Measurements from ENCODE around the gene AGBL3. TPM values are rescaled to one million over a fixed set of nuclear protein-coding genes. Genes with fewer than 3 reads are reported as not detected.

The AGBL3 gene
- total and polyA plus RNA-seq, 9 of the 15 experiments (the other 6 are each of a cell fraction or from before 2014, with no cell fraction given) = 0.54 to 2.9 (median 1.7) TPM

DNA sequence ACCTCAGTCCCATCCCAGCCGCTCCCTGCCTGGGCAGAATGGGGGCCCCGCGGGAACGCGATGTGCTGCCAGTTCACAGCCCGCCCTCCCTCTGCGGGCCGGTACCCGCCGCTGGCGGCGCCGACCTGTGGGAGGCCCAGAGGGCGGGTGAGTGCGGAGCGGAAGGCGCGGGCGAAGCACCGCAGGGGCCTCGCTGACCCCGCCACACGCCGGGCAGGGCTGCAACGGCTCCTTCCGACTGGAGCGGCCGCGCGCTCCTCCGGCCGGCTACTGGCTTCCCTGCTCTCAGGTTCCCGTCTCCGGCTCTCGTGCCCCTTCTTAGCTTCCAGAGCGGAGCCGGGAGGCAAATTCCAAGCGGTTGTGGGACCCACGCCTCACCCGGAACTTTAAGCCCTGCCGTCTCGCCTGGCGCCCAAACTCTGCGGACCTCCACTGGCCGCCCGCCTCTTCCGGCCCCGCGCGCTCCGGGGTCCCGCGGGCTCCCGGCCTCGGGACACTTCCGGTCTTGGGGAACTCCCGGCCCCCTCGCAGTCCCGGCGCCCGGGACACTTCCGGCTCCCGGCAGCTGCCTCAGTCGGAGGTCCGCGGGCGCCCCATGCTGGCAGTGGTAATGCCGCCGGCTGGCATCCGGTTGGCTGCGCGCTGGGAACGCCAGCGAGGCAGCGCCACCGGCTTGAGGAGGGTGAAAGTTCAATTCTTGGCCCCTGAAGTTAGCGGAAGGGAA is 184.1 kb downstream of the AGBL3 start, which contains the start of gene CYREN (continued):
- peak; percentile 78; the same call in 1 of the 2 replicates for TF ChIP-seq HOMEZ (CRISPR knock-in tag; IDR thresholded peaks at IDR 0.05)
- no peak for TF ChIP-seq ZFP30 (CRISPR knock-in tag; IDR thresholded peaks at IDR 0.05; ENCODE audit: borderline replicate concordance)
- TF ChIP-seq TRIM28 (IDR thresholded peaks at IDR 0.05) = peak; percentile 74
- TF ChIP-seq NEUROD1 (IDR thresholded peaks at IDR 0.05; ENCODE audit: borderline replicate concordance, low read depth, low read length, partially characterized antibody) = peak; percentile 24
- peak; percentile 95 for TF ChIP-seq RREB1 (CRISPR knock-in tag; IDR thresholded peaks at IDR 0.05)
- TF ChIP-seq ZNF280A (IDR thresholded peaks at IDR 0.05; ENCODE audit: low read depth, partially characterized antibody) = no peak
- TF ChIP-seq HNRNPUL1 (IDR thresholded peaks at IDR 0.05; ENCODE audit: low read length) = no peak
- TF ChIP-seq, protein P1, sequence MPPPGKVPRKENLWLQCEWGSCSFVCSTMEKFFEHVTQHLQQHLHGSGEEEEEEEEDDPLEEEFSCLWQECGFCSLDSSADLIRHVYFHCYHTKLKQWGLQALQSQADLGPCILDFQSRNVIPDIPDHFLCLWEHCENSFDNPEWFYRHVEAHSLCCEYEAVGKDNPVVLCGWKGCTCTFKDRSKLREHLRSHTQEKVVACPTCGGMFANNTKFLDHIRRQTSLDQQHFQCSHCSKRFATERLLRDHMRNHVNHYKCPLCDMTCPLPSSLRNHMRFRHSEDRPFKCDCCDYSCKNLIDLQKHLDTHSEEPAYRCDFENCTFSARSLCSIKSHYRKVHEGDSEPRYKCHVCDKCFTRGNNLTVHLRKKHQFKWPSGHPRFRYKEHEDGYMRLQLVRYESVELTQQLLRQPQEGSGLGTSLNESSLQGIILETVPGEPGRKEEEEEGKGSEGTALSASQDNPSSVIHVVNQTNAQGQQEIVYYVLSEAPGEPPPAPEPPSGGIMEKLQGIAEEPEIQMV (tag; conservative IDR thresholded peaks at IDR 0.05; ENCODE audit: low read depth) = no peak
- peak; percentile 92 for TF ChIP-seq L3MBTL2 (IDR thresholded peaks at IDR 0.05)
- peak; percentile 25; the same call in 1 of the 2 replicates for TF ChIP-seq KAT8 (IDR thresholded peaks at IDR 0.05; ENCODE audit: low read depth)
- TF ChIP-seq, protein P2, sequence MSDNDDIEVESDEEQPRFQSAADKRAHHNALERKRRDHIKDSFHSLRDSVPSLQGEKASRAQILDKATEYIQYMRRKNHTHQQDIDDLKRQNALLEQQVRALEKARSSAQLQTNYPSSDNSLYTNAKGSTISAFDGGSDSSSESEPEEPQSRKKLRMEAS (CRISPR knock-in tag; IDR thresholded peaks at IDR 0.05) = peak; percentile 89
- no peak; the same call in 1 of the 2 replicates for TF ChIP-seq ELK1 (CRISPR knock-in tag; IDR thresholded peaks at IDR 0.05)
- TF ChIP-seq TOE1 (IDR thresholded peaks at IDR 0.05; ENCODE audit: borderline replicate concordance) = peak; percentile 92
- peak; percentile 89; the same call in 1 of the 2 replicates for TF ChIP-seq TOE1 (CRISPR knock-in tag; IDR thresholded peaks at IDR 0.05; ENCODE audit: borderline replicate concordance, low read depth)
- TF ChIP-seq ZNF311 (CRISPR knock-in tag; IDR thresholded peaks at IDR 0.05) = no peak
